GM18505 (cell line): ENCODE results near the gene KDM4E.
"Not testable (repeated sequence)": the region's sequence is repeated elsewhere in the genome, so short reads cannot be mapped to it uniquely, and the experiment has no call there.

Source experiments
- ATAC-seq: cut with Tn5 transposase; IDR thresholded peaks from one replicate; pipeline ENCODE4 v1.9.1; 2021; ENCODE audit not compliant: unreplicated experiment
- POLR2A ChIP-seq: IDR thresholded peaks from 4 replicates; pipeline ENCODE4 v1.6.1; 2011; ENCODE audit warnings: borderline replicate concordance; ENCODE audit not compliant: insufficient read depth, insufficient read length; ENCODE audit errors: extremely low read depth

KDM4E gene

DNA sequence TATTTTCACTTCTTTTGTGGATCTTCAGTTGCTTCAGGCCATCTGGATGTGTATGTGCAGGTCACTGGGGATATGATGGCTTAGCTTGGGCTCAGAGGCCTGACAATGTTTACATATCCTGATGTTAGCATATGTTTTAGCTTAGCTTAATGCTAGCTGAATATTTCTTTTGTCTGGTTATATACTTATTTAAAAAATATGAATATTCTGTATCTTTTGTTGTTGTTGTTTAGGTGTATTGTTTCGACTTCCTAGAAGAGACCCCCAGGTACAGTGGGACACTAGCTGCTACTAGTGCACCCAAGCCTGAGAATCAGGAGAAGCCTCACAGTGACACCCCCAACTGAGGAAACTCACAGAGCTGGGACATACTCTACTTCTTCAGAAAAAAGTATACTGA is at the start of gene KDM4E:
KDM4E (plus strand) TSS at position 301 of the 400 bp plus-strand sequence. CDS start 300 bp downstream, outside the sequence.
- TF ChIP-seq POLR2A: no peak
- no peak for ATAC-seq

DNA sequence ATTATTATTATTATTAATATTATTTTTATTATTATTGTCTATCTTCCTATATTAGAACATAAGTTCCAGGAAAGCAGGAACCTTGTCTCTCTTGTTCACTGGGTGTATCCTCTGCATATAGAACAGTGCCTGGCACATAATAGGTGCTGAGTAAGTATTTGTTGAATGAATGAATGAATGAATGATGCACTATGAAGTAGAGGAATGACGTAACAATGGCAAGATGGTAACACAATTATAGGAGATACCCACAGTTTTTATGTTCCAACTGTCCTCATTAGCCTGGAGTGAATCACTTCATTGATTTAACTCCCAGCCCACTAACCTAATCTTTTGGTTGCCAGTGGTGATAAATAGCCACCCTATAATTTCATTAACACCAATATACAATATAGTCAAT is 49.5 kb upstream of the KDM4E start:
- ATAC-seq: no peak
- no peak for TF ChIP-seq POLR2A

DNA sequence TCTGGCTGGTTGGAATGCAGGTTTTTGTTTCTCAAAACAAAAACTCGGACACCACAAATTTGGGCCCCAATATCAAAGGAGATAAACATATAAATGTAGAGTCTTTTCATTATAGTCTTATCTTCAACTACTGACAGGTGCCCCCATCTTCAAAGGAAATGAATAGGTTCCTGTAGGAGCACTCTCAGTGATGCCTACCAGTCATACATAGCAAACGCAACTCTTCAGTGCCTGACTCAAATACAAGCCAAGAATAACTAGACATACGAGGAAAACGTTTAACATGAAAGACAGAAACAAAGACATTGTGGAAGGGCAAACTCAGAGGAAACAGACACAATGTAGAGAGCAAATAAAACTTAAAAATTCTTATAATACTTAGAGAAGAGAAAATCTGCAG is 37.7 kb upstream of the KDM4E start:
- no peak for ATAC-seq
- no peak for TF ChIP-seq POLR2A

DNA sequence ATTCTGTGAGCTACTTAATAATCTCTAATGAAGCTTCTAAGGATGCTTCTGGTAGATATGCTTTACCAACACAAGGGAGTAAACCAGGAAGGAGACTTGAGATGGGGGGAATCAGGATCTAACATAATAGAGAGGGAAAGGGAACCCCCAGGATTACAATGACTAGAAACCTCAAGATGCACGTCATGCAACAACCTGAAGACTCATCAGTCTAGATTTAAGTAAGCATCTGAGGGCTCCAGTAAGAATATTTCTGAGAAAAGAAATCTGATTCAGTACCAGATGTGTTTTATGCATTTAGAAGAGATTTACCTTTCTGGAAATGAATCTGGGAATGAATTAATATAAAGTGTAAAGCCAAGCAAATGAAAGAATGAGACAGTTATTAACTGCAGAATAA is 36.3 kb upstream of the KDM4E start:
- TF ChIP-seq POLR2A: no peak

DNA sequence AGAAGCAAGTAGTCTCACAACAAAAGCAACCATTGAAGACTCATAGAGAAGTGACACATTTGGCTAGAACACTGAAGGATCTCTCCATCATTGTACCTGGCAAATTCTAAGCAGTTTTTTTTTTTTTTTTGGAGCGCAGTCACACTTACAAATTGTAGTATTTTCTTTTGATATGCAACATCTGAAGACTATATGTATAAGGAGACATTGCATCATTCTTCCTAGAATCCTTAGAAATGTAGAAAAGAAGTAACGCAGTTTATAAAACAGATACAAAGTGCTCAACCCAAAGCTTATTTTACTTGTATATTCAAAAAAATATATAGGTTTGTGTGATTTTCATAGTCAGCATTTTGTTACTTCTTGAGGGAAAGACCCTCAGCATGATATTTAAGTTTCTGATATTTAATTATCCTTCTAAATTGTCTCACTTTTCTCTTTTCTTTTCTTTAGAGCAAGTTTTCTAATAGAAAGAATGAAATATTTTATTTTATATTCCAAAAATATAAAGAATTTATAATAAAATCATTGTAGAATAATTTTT is 31.6 kb upstream of the KDM4E start:
- TF ChIP-seq POLR2A: no peak

More for the DNA sequence above, 36.3 kb upstream of the KDM4E start:
- ATAC-seq: no peak

DNA sequence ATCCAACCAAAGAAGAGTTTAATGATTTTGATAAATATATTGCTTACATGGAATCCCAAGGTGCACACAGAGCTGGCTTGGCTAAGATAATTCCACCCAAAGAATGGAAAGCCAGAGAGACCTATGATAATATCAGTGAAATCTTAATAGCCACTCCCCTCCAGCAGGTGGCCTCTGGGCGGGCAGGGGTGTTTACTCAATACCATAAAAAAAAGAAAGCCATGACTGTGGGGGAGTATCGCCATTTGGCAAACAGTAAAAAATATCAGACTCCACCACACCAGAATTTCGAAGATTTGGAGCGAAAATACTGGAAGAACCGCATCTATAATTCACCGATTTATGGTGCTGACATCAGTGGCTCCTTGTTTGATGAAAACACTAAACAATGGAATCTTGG is 27.6 kb upstream of the KDM4E start:
- no peak for ATAC-seq
- TF ChIP-seq POLR2A: no peak

More for the DNA sequence above, 31.6 kb upstream of the KDM4E start:
- no peak for ATAC-seq

DNA sequence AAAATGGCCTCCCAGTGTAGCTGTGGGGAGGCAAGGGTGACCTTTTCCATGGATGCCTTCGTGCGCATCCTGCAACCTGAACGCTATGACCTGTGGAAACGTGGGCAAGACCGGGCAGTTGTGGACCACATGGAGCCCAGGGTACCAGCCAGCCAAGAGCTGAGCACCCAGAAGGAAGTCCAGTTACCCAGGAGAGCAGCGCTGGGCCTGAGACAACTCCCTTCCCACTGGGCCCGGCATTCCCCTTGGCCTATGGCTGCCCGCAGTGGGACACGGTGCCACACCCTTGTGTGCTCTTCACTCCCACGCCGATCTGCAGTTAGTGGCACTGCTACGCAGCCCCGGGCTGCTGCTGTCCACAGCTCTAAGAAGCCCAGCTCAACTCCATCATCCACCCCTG is 26.8 kb upstream of the KDM4E start:
- ATAC-seq: no peak
- no peak for TF ChIP-seq POLR2A

DNA sequence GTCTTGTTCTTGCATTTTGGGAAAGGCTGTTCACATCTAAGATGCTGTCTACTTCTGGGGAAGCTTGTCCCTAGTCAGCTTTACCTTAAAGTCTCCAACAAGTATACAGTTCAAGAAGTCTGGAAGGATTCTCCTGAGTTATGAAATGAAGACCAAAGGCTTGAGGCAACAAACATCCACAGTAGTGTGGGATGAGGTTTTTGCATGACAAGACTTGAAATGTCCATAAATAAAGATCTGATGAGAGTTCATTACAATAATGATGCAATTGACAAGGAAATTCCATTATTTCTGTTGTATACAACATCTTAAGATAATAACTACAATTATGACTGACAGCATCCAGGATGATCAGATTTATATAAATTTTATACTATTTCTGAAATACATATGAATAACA is 21.3 kb upstream of the KDM4E start:
- no peak for TF ChIP-seq POLR2A

DNA sequence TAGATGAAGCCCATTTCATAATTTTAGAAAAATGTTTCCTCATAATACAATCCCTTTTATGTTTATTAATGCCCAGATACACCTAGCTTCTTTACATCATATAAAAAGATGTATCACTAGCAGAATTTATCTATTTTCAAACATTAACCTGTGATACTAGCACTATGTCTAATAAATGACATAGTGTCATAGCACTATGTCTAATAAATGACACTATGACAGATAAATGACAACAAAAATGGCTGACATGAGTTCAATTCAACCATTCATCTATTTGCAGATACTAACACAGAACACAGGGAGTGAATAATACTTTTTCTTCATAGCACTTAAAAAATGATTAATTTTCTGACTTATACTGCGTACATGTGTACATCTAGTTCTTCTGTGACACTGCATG is 19.4 kb upstream of the KDM4E start:
- TF ChIP-seq POLR2A: no peak
- no peak for ATAC-seq

More for the DNA sequence above, 21.3 kb upstream of the KDM4E start:
- ATAC-seq: no peak

DNA sequence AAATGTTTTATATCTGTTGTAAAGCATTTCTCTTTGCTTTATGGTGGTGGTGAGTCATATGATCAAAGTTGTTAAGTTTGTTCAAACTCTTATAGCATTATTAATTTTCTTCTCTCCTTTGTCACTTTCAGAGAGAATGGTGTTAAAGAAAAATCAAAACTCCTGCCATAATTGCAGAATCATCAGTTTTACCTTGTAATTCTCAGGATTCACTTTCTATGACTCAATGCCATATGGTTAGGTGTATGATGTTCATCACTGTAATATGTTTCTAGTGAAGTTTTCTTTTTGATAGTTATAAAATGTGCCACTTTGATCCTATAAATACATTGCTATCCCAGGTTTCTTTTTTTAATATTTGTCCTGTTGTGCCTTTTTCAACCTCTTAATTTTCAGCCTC is 13.7 kb upstream of the KDM4E start:
- no peak for ATAC-seq
- no peak for TF ChIP-seq POLR2A

DNA sequence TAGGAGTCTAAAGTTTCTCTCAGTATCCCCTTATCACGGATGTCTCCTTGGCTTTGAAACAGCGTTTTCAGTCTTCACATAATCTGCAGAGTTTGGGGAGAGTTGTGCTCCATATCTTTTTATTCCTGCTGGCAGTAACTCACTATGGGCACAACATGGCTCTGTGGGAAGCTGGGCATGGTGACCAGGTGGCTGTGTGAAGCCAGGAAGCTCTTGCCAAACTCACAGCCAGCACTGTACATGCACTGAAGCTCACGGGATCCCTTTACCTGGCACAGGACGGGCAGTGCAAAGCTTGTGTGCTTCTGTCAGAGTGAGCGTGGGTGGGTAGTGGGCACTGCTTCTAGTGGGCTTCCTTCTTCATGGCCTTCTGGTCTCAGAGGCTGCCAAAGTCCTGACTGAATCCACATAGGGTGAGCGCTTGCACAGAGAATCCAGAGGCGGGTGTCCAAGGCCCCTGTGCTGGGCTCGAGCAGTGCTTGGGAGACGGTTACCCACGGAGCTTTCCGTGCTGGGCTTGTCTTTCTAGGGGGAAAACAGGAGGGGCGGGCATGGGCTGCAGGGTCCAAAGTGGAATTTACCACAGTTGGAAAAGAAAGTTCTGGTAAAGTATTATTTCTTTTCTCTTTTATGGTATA is 10.8 kb upstream of the KDM4E start:
- no peak for TF ChIP-seq POLR2A
- no peak for ATAC-seq

DNA sequence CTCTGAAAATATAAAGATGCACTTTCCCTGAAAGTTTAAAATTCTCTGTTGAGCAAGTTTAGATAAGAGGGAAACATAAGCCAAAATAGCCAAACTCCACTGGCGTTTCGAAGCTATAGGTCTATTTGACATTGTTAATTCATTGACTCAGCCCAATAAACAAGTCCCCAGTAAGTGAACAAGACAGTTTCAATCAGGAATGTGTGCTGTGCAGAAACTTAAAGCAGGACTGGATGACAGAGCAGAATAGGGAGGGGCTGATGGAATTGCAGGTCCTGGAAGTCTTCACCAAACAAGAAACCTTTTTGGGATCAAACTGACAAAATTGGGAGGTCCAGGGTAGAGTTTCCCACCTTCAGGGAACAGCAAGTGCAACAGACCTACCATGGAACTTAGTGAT is 8.9 kb upstream of the KDM4E start:
- no peak for ATAC-seq
- no peak for TF ChIP-seq POLR2A

DNA sequence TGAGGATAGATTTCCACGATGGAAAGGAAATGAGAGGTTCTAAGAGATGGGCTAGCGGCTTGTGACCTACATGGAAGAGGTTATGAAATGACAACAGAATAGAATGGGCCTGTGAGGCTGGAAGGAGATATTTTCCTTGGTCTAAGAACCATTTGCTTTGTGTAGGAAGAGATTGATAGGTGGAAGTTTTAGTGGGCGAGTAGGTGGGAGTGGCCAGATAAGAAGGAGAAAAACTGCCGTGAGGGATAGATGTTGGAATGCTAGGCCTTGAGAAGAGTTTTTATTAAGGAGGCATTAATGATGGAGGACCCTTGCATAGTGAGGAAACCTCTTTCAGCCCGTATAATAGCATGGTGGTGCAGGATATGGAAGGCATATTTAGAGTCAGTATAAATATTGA is 3.6 kb upstream of the KDM4E start:
- not testable (repeated sequence) for ATAC-seq

DNA sequence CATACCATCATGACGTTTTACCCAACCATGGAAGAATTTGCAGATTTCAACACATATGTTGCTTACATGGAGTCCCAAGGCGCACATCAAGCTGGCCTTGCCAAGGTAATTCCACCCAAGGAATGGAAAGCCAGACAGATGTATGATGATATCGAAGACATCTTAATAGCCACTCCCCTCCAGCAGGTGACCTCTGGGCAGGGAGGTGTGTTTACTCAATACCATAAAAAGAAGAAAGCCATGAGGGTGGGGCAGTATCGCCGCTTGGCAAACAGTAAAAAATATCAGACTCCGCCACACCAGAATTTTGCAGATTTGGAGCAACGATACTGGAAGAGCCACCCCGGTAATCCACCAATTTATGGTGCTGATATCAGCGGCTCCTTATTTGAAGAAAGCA is 536 bp downstream of the KDM4E start:
- not testable (repeated sequence) for ATAC-seq

DNA sequence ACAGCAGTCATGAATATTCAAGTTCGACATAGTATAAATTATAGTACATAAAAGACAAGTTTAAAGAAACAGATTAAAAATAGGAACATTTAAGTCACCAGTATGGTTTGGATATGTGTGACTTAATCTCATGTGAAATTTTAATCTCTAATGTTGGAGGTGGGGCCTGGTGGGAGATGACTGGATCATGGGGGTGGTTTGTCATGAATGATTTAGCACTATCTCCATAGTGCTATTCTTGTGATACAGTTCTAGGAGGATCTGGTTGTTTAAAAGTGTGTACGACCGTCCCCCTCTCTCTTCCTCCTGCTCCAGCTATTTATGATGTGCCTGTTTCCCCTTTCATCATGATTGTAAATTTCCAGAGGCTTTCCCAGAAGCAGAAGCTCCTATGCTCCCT is 3.3 kb downstream of the KDM4E start:
- ATAC-seq: no peak
- no peak for TF ChIP-seq POLR2A
